ENCODE measurements around the gene DDOST. TPM values are rescaled to one million over a fixed set of nuclear protein-coding genes. Genes with fewer than 3 reads are reported as not detected.
"Not testable (repeated sequence)": the region's sequence is repeated elsewhere in the genome, so short reads cannot be mapped to it uniquely, and the experiment has no call there.

The DDOST gene
- total RNA-seq, 2 experiments from 2014 or later: 140 to 159 TPM

- intact Hi-C loops (cut with micrococcal nuclease): no loop called here
- no peak for TF ChIP-seq CTCF (IDR thresholded peaks at IDR 0.05)
- Mint-ChIP-seq H3K27ac (no peak overlapping the region), H3K4me3 (no peak overlapping the region), H3K9me3 (peaks cover 13% of the 10 kb centered on the region), H3K4me1 (ENCODE audit: low read depth) (peaks cover 7% of the 10 kb centered on the region), H3K36me3 (ENCODE audit: low read depth) (peaks cover 4% of the 10 kb centered on the region), H3K27me3 (peaks cover 14% of the 10 kb centered on the region)
- ChIA-PET POLR2A (no interaction called here), CTCF (interaction anchor here (0.8 to 1.1 kb wide), 2 partner anchors 15 to 16 kb away, joined by 3 to 5 read pairs; no protein-coding TSS in a partner anchor)
- DNase-seq (no peak), ATAC-seq (no peak)
These were observed 20.8 kb upstream of the DDOST start for GRCh38 chr1:20681999-20682398.

- no peak overlapping the region for H3K27ac Mint-ChIP-seq
These were observed 19.1 kb upstream of the DDOST start for GRCh38 chr1:20680269-20680668.

GRCh38 chr1:20678599-20678998 is 17.4 kb upstream of the DDOST start:
- Mint-ChIP-seq H3K36me3 (ENCODE audit: low read depth) (peaks cover 4% of the 10 kb centered on the region), H3K9me3 (peaks cover 13% of the 10 kb centered on the region), H3K4me1 (ENCODE audit: low read depth) (peaks cover 7% of the 10 kb centered on the region), H3K4me3 (no peak overlapping the region), H3K27ac (no peak overlapping the region), H3K27me3 (peaks cover 18% of the 10 kb centered on the region)
- DNase-seq (peak; percentile 41), ATAC-seq (peak; percentile 61)
- intact Hi-C loops (cut with micrococcal nuclease): no loop called here
- CTCF ChIA-PET: no interaction called here
- no peak for TF ChIP-seq CTCF (IDR thresholded peaks at IDR 0.05)
- POLR2A ChIA-PET: interaction anchor here (1.4 kb wide), 1 partner anchor 18 kb away, joined by 3 read pairs; the partner anchor contains the start of gene DDOST

More at GRCh38 chr1:20680269-20680668, 19.1 kb upstream of the DDOST start:
- Mint-ChIP-seq H3K36me3 (ENCODE audit: low read depth) (peaks cover 4% of the 10 kb centered on the region), H3K27me3 (peaks cover 17% of the 10 kb centered on the region), H3K4me3 (no peak overlapping the region), H3K4me1 (ENCODE audit: low read depth) (peaks cover 7% of the 10 kb centered on the region), H3K9me3 (peaks cover 13% of the 10 kb centered on the region)
- POLR2A ChIA-PET: no interaction called here
- ATAC-seq (no peak), DNase-seq (no peak)
- intact Hi-C loops (cut with micrococcal nuclease): no loop called here
- CTCF ChIA-PET: interaction anchor here (0.9 to 1.1 kb wide), 2 partner anchors 17 to 47 kb away, joined by 3 to 5 read pairs; partner anchors contain the start of gene PINK1
- no peak for TF ChIP-seq CTCF (IDR thresholded peaks at IDR 0.05)

- POLR2A ChIA-PET; ATAC-seq; H3K27ac Mint-ChIP-seq; DNase-seq; intact Hi-C loops (cut with micrococcal nuclease); H3K4me1 Mint-ChIP-seq (ENCODE audit: low read depth); CTCF ChIA-PET; H3K36me3 Mint-ChIP-seq (ENCODE audit: low read depth); H3K4me3 Mint-ChIP-seq: not testable (repeated sequence)
- Mint-ChIP-seq H3K27me3 (peaks cover 11% of the 10 kb centered on the region), H3K9me3 (peaks cover 11% of the 10 kb centered on the region)
These were observed 12.5 kb upstream of the DDOST start for GRCh38 chr1:20673626-20674025.

GRCh38 chr1:20672265-20672632 is 11.1 kb upstream of the DDOST start:
- H3K27me3 Mint-ChIP-seq: peaks cover 4% of the 10 kb centered on the region
- ATAC-seq (no peak), DNase-seq (no peak)
- no peak for TF ChIP-seq CTCF (IDR thresholded peaks at IDR 0.05)
- ChIA-PET POLR2A (interaction anchor here (0.6 kb wide), 1 partner anchor 150 kb away, joined by 6 read pairs; no protein-coding TSS in a partner anchor), CTCF (no interaction called here)
- no peaks in the 10 kb centered on the region for H3K4me1 Mint-ChIP-seq (ENCODE audit: low read depth)
- intact Hi-C loops (cut with micrococcal nuclease): no loop called here
- H3K9me3 Mint-ChIP-seq: peaks cover 2% of the 10 kb centered on the region
- H3K4me3 Mint-ChIP-seq: no peak overlapping the region
- no peak overlapping the region for H3K27ac Mint-ChIP-seq
- peaks cover 1% of the 10 kb centered on the region for H3K36me3 Mint-ChIP-seq (ENCODE audit: low read depth)
